Heart right ventricle (tissue), 16 donors: ENCODE measurements around the gene INSM1. TPM values are rescaled to one million over a fixed set of nuclear protein-coding genes. Genes with fewer than 3 reads are reported as not detected.

ENCODE experiments used
- ATAC-seq, 8 donors: fragments of 200-7000 bp; cut with Tn5 transposase; one replicate each; pipeline ENCODE4 v1.9.1; 2020; ENCODE audit warnings: mild to moderate bottlenecking in 8 of 8, moderate library complexity in 8 of 8, moderate number of reproducible peaks in 1 of 8
- DNase-seq, 2 donors: peaks; one replicate each; pipeline ENCODE4 v3.0.0-alpha.2; 2020
- H3K27ac ChIP-seq, 10 donors: fragments of 200-600 bp; sonication (generic) in 2 of 10; one replicate each; pipeline versions ENCODE4 v1.5.0 to v1.8.0; 2020 to 2022; ENCODE audit warnings: mild to moderate bottlenecking in 3 of 10
- H3K27me3 ChIP-seq, 7 donors: fragments of 200-600 bp; one replicate each; pipeline ENCODE4 v1.8.0; 2021 to 2022; ENCODE audit warnings: mild to moderate bottlenecking in 2 of 7
- H3K36me3 ChIP-seq, 9 donors: fragments of 200-600 bp; sonication (generic) in 1 of 9; one replicate each; pipeline versions ENCODE4 v1.5.0 to v1.8.0; 2020 to 2022; ENCODE audit warnings: mild to moderate bottlenecking in 2 of 9
- H3K4me1 ChIP-seq, 9 donors: fragments of 200-600 bp; sonication (generic) in 1 of 9; one replicate each; pipeline versions ENCODE4 v1.5.0 to v1.8.0; 2020 to 2022; ENCODE audit warnings: mild to moderate bottlenecking in 4 of 9
- H3K4me3 ChIP-seq, 10 donors: fragments of 200-600 bp; sonication (generic) in 2 of 10; one replicate each; pipeline versions ENCODE4 v1.5.0 to v1.8.0; 2020 to 2022; ENCODE audit warnings: mild to moderate bottlenecking in 7 of 10, moderate library complexity in 2 of 10
- H3K9me3 ChIP-seq, 11 donors: fragments of 200-600 bp in 10 of 11; sonication (generic) in 2 of 11; one replicate each; pipeline versions ENCODE4 v1.5.0 to v1.8.0; 2013 to 2022; ENCODE audit warnings: mild to moderate bottlenecking in 2 of 11, control low read depth in 1 of 11, moderate library complexity in 1 of 11
- CTCF ChIP-seq, 9 donors: fragments of 200-600 bp; sonication (generic) in 2 of 9; IDR thresholded peaks; one replicate each; pipeline versions ENCODE4 v1.5.0 to v1.8.0; 2021 to 2022; ENCODE audit warnings: antibody characterized with exemption in 9 of 9, mild to moderate bottlenecking in 5 of 9, moderate library complexity in 1 of 9
- WGBS, 2 donors: extraction: QIAGEN DNeasy Blood & Tissue Kit; methylation state at CpG; one replicate each; pipeline ENCODE4 v1.1.7; 2013; ENCODE audit warnings: inconsistent platforms in 1 of 2; 5-methylcytosine and 5-hydroxymethylcytosine counted together
- intact Hi-C, 10 donors: fragments of 100-400 bp; cut with DNase I; formaldehyde crosslinking; loops; one replicate each; pipeline versions ENCODE4 v1.11.1 to v1.14.2; 2022
- polyA plus RNA-seq, 2 donors: library from polyadenylated mRNA; stranded (reverse); fragments of 200-250 nt; gene quantifications; one replicate each; pipeline ENCODE4 v1.2.3, GENCODE V29; 2013
- total RNA-seq, 10 donors: library from RNA; stranded (reverse); fragmentation: NEBNext Ultra II Directional in 3 of 10; extraction: Animal tissue kit (Norgen Biotek cat#: 25700) in 3 of 10; gene quantifications; one replicate each; pipeline versions ENCODE4 v1.2.1 to v1.2.4, GENCODE V29; 2021 to 2023
- donor health status: Arrhythmogenic right ventricular cardiomyopathy.
- donor health status: ischemic (EF 13 %, LVEDD 7.1; RV severe dilation, severe dysfunction).
- donor health status: healthy with polysubstance abuse.
- donor health status: DM: no; HTN: yes; CAD: no.
- donor health status: DM: no; HTN: no; CAD: no.
- donor health status: ischemic (EF 25% LVEDD 6.9; RV normal size, moderate dysfunction).
- donor health status: ischemic (EF 25% LVEDD 5.7; RV mildly dilated, moderate dysfunction).
- donor health status: healthy.
- donor health status: DM: yes; HTN: yes; CAD: no.
- donor health status: Ischemic cardiomyopathy.
- donor health status: ischemic (EF 35%, LVEDD 5.7; RV mildly dilated, moderate dysfunction).
- donor health status: nonischemic (EF 11% LVEDD 7.7; RV severe dilation, severe dysfunction).
- donor health status: DM: yes; HTN: yes; CAD: no.
- donor health status: PGD.
- donor health status: ischemic (EF 29% LVEDD 5.4; RV normal size, mild dysfunction).
- donor health status: nonischemic (EF 23%, LVEDD 6.1; RV moderate dilation, normal function).

INSM1 gene
- total and polyA plus RNA-seq, 12 donors = 0.01 to 0.09 (median 0.07) TPM; not detected in 9

DNA sequence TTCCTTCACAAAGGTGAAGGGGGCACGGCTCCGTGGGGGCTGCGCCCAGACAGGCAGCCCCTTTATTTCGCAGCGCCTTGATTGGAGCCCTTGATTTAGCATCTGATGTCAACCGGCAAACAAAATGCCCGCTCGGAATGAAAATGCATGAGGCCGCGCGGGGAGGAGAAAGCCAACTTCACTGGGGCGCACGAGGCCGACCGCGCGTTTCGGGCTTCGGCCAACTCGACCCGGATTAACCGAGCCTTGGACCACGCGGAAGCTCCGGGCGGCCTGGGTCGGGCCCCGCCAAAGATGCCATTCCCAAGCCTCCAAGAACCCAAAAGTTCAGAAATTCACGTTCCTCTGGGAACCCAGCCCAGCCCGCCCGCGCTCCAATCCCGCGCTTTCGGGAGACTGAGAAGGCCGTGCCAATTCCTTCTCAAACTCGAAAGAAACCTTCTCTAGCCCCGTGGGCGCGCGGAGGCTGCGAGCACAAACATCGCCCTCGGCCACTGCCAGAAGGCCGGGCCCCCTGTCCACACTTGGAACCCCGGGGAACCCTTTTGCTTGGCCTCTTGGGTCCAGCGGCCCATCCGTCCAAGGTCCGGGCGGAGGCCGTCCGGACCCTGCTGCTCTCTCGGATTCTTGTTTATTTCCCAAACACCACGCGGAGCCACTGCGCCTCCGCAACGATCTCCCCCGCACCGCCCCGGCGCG, 879 bp upstream of the INSM1 start:
- Histone ChIP-seq H3K9me3 (no peaks in the 10 kb centered on the region), H3K4me1 (peaks cover 3 to 41% (median 25%) of the 10 kb centered on the region in 9 donors), H3K4me3 (peak overlapping the region in 6 of 10 donors; percentile 4 to 29 (median 18)), H3K27ac (no peak overlapping the region), H3K27me3 (peaks cover 44 to 99% (median 88%) of the 10 kb centered on the region in 7 donors), H3K36me3 (no peaks in the 10 kb centered on the region)
- ATAC-seq (no peak), DNase-seq (no peak)
- intact Hi-C loops = loop anchor here in 1 of 10 donors (10.0 kb wide), 1 partner anchor 198 kb away; no protein-coding TSS in a partner anchor
- WGBS, 2 donors = 1% methylated on average over 63 of the region's 63 CpGs
- TF ChIP-seq CTCF (IDR thresholded peaks at IDR 0.05) = no peak

DNA sequence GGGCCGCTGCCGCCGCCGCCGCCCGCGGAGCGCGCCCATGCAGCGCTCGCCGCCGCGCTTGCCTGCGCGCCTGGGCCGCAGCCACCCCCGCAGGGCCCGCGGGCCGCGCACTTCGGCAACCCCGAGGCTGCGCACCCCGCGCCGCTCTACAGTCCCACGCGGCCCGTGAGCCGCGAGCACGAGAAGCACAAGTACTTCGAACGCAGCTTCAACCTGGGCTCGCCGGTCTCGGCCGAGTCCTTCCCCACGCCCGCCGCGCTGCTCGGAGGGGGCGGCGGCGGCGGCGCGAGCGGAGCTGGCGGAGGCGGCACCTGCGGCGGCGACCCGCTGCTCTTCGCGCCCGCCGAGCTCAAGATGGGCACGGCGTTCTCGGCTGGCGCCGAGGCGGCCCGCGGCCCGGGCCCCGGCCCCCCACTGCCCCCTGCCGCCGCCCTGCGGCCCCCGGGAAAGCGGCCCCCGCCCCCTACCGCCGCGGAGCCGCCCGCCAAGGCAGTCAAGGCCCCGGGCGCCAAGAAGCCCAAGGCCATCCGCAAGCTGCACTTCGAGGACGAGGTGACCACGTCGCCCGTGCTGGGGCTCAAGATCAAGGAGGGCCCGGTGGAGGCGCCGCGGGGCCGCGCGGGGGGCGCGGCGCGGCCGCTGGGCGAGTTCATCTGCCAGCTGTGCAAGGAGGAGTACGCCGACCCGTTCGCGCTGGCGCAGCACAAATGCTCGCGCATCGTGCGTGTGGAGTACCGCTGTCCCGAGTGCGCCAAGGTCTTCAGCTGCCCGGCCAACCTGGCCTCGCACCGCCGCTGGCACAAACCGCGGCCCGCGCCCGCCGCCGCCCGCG, 730 bp downstream of the INSM1 start:
- H3K4me3 ChIP-seq = peak overlapping the region in 9 of 10 donors; percentile 16 to 36 (median 28)
- H3K9me3 ChIP-seq = no peaks in the 10 kb centered on the region
- H3K27ac ChIP-seq = no peak overlapping the region
- intact Hi-C loops = loop anchor here in 1 of 10 donors (10.0 kb wide), 1 partner anchor 196 kb away; no protein-coding TSS in a partner anchor
- no peak for DNase-seq
- ATAC-seq = peak in 1 of 8 donors; percentile 28
- 0 to 1% methylated on average over 90 to 129 of the region's 130 CpGs for WGBS, 2 donors
- no peak for TF ChIP-seq CTCF (IDR thresholded peaks at IDR 0.05)
- H3K27me3 ChIP-seq = peaks cover 44 to 99% (median 94%) of the 10 kb centered on the region in 7 donors
- peaks cover 3 to 39% (median 22%) of the 10 kb centered on the region in 9 donors for H3K4me1 ChIP-seq
- H3K36me3 ChIP-seq = no peaks in the 10 kb centered on the region

DNA sequence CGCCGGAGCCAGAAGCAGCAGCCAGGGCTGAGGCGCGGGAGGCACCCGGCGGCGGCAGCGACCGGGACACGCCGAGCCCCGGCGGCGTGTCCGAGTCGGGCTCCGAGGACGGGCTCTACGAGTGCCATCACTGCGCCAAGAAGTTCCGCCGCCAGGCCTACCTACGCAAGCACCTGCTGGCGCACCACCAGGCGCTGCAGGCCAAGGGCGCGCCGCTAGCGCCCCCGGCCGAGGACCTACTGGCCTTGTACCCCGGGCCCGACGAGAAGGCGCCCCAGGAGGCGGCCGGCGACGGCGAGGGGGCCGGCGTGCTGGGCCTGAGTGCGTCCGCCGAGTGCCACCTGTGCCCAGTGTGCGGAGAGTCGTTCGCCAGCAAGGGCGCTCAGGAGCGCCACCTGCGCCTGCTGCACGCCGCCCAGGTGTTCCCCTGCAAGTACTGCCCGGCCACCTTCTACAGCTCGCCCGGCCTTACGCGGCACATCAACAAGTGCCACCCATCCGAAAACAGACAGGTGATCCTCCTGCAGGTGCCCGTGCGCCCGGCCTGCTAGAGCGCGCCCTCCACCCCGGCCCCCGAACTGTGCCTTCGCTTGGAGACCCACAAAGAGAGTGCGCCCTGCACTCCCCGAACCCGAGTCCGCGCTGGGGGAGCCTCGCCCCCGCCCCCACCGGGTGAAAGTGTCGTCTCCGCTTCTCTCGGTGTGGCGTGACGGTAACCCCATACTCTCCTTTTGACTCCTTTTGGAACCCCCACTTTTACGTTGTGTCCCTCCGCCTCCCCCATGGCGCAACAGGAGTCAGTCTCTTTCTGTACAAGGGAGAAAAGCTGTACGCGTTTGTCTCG, 1.6 kb downstream of the INSM1 start:
- intact Hi-C loops = loop anchor here in 1 of 10 donors (10.0 kb wide), 1 partner anchor 195 kb away; no protein-coding TSS in a partner anchor
- no peaks in the 10 kb centered on the region for H3K36me3 ChIP-seq
- DNase-seq (no peak), ATAC-seq (peak in 2 of 8 donors; percentile 16 to 43)
- H3K4me3 ChIP-seq = peak overlapping the region in 9 of 10 donors; percentile 9 to 36 (median 25)
- no peak for TF ChIP-seq CTCF (IDR thresholded peaks at IDR 0.05)
- no peak overlapping the region for H3K27ac ChIP-seq
- H3K4me1 ChIP-seq = peaks cover 3 to 30% (median 14%) of the 10 kb centered on the region in 9 donors
- peaks cover 40 to 99% (median 94%) of the 10 kb centered on the region in 7 donors for H3K27me3 ChIP-seq
- H3K9me3 ChIP-seq = no peaks in the 10 kb centered on the region
- 1 to 2% methylated on average over 79 to 86 of the region's 86 CpGs for WGBS, 2 donors
